Panc1 (cell line): ENCODE data around the gene ZNF823.

Experiments used
- CTCF ChIP-seq: fragments of 450-650 bp; IDR thresholded peaks from 2 replicates; pipeline ENCODE4 v1.5.1; 2017; ENCODE audit warnings: mild to moderate bottlenecking
- POLR2AphosphoS5 ChIP-seq: IDR thresholded peaks from 2 replicates; pipeline ENCODE4 v1.6.1; 2012; ENCODE audit warnings: mild to moderate bottlenecking, low read depth, low read length, moderate library complexity

- TF ChIP-seq CTCF (no peak), POLR2AphosphoS5 (no peak)
Measured at GRCh38 chr19:11680689-11681302, 58.0 kb downstream of the ZNF823 start.
